Ovary (tissue), 1 donor: ENCODE results near the gene TGIF2.

Experiments
- EP300 ChIP-seq: sonication (generic); formaldehyde crosslinking; IDR thresholded peaks from one replicate; pipeline ENCODE4 v1.6.1; 2017; ENCODE audit warnings: antibody characterized with exemption
- POLR2A ChIP-seq: fragments of 450-650 bp; IDR thresholded peaks from one replicate; pipeline ENCODE4 v1.6.1; 2017; ENCODE audit warnings: antibody characterized with exemption, mild to moderate bottlenecking, moderate library complexity

GRCh38 chr20:36604952-36605398 is 31.6 kb downstream of the TGIF2 start:
- TF ChIP-seq POLR2A = no peak
- TF ChIP-seq EP300 = no peak
